ENCODE measurements around the gene ITSN2. TPM values are rescaled to one million over a fixed set of nuclear protein-coding genes. Genes with fewer than 3 reads are reported as not detected.
A peak's percentile ranks its signal among the peaks of the same experiment; 100 is the strongest.

The ITSN2 gene
- total RNA-seq, 2 donors from 2014 or later, result 35.8 to 41.1 TPM

DNA sequence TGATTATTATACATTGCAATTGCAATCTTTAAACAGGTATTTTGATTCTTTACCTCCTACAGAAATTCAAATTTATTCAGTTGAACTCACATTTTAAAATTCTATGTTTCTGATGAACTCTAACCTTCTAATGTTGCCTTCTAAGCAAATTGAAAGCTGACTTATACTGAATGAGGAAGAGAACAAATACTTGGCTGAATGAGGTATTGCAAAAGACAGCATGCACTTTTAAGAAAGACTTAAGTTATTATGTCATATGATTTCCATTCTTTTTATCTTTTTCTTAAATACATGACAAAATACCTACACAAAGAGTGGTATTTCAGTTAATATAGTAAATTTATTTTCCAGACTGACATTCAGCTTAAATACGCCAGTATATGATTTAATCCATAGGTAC is 120.8 kb downstream of the ITSN2 start:
- ATAC-seq (no peak), DNase-seq (no peak)
- intact Hi-C loops (cut with DNase I), result loop anchor here in 1 of 2 donors (10.0 kb wide), 1 partner anchor 145 kb away; no protein-coding TSS in a partner anchor

DNA sequence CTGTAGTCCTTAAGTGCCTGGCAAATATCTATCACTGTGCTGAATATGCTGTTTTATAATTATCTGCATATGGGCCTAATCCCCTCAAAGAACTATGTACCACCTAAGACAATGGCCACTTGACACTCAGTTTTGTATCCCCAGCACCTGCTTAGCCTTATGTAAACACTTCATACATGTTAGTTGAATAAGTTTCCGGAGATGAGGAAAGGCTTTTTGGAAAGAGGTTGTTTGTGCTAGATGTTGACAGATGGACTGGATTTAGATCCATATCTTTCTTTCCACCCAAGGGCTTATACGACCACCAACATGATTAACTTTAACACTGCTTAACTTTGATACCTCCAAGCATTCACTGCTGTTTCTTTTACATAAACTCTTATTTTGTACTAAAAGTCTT is 122.2 kb downstream of the ITSN2 start:
- intact Hi-C loops (cut with DNase I), result loop anchor here in 1 of 2 donors (10.0 kb wide), 1 partner anchor 147 kb away; no protein-coding TSS in a partner anchor
- DNase-seq (no peak), ATAC-seq (no peak)

DNA sequence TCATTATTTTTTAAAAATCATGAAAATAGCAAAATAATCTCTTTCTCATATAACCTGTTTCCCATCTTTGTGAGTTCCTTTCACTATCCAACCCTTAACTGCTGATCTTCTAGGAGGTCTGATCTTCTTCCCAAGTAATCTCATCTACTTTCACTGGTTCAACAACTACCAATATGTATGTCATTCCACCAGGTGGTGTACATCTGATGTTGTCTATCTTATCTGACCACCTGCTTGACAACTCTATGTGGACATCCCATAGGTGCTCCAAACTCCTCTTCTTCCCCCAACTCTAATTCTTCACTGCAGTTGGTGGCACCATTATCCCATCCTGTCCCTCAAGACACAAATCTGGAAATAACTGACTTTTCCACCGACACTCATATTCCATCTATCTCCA is 123.0 kb downstream of the ITSN2 start:
- intact Hi-C loops (cut with DNase I), result loop anchor here in 1 of 2 donors (10.0 kb wide), 1 partner anchor 147 kb away; no protein-coding TSS in a partner anchor
- DNase-seq, result no peak
- ATAC-seq, result no peak

DNA sequence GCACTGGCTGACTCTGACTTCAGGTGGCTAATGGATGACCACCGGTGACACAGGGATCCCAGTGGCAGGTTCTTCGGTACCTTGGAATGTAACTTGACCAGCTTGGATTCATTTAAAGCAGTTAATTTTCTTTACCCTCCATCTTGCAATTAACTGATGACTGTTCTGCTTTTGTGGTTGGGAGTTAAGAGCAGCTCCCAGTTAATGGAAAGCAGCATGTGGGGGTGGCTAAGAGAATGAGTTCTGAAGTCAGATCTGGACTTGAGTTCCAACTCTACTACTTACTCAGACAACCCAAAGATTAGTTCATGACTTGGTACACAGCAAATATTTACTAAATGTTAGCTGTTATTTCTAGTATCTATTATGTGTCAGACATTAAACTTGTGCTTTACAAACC is 127.0 kb downstream of the ITSN2 start:
- no peak for ATAC-seq
- DNase-seq, result no peak
- intact Hi-C loops (cut with DNase I), result loop anchor here in 1 of 2 donors (10.0 kb wide), 1 partner anchor 151 kb away; no protein-coding TSS in a partner anchor

DNA sequence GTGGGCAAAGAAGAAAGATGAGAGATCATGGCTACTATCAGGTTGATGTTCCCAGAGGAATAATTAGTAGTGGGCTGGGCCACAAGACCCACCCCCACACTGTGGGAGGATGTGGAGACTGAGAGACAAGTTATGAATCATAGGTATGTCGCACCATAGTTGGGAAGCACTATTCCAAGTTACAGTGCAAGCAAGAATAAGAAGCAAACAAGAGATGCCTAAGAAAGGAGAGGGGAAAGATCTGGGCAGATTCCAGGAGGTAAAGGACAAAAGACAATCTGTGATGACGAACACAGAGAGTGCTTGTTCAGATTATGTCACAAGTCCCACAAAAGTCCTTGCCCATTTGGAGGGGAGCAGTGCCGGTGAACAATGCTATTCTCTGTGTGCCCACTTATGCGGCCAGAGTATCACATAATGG is 128.9 kb downstream of the ITSN2 start:
- intact Hi-C loops (cut with DNase I), result loop anchor here in 1 of 2 donors (10.0 kb wide), 1 partner anchor 153 kb away; no protein-coding TSS in a partner anchor
- DNase-seq, result no peak
- ATAC-seq, result peak in 1 of 2 donors; percentile 40

DNA sequence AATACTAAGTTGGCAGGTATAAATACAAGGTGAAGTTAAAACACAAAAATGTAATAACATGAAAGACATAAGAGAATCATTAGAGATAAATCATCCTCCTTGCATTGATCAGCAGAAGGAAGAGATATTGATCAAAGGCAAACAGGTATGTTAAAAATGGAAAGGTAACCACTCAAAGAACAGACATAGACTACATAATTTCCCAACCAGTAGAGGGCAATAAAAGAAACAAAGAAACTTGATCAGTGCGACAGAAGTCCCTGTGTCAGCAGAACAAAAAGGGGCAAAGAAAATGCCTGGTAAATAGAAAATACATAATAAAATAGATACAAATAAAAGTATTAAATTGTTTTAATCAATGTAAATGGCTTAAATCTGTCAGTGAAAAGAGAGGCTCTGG is 131.9 kb downstream of the ITSN2 start:
- DNase-seq (no peak), ATAC-seq (no peak)
- intact Hi-C loops (cut with DNase I), result loop anchor here in 1 of 2 donors (5.0 kb wide), 1 partner anchor 154 kb away; no protein-coding TSS in a partner anchor

DNA sequence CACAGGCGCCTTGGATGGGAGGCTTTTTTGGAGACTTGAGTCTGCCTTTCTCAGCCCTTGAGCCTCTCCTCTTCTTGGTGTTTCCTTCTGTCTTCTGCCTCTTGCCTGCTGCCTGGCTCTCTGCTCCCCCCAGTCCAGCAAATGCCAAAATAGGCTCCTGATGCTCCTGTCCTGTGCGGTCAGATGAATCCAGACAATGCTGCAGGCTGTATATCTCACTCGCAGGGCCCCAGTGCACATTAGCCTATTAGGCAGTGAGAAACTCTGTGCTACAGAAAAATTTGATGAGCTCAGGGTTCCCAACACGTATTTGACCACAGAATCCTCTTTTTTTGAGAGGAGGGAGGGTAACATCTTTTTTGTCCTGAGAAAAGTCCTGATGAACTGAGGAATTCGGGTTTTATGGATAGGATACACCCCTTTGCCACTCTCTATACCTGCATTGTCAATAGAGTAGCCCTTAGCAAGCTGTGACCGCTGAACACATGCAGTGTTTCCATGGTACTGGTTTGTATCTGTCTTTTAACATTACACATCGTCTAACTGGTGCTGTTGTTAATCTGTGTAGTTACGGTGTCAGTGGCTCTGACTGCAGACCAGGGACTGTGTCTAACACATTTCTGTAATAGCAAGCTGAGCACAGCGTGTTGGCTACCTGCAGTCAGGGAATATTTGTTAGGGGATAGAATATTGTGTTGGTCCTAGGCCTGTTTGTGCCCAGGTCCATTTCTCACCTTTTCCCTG is 134.7 kb downstream of the ITSN2 start:
- intact Hi-C loops (cut with DNase I), result loop anchor here in 1 of 2 donors (5.0 kb wide), 1 partner anchor 157 kb away; no protein-coding TSS in a partner anchor
- ATAC-seq (no peak), DNase-seq (no peak)

DNA sequence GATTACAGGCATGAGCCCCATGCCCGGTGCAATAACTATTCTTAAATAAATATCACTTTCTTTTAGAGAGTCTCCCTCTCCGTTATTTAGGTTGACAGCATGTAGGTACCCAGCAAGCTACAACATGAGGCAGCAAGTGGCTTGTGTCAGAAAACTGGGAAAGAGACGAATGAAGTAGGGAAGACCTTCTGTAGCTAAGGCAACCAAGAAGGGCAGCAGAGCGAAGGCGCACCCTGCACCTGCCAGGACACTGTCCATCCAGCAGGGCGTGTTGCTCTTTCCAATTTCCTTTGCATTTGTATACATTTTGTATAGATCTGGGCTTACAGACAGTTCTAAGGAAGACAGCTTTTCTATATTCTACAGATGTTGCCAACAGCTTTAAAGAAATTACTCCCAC is 137.4 kb downstream of the ITSN2 start:
- DNase-seq, result no peak
- no peak for ATAC-seq
- intact Hi-C loops (cut with DNase I), result no loop called here

DNA sequence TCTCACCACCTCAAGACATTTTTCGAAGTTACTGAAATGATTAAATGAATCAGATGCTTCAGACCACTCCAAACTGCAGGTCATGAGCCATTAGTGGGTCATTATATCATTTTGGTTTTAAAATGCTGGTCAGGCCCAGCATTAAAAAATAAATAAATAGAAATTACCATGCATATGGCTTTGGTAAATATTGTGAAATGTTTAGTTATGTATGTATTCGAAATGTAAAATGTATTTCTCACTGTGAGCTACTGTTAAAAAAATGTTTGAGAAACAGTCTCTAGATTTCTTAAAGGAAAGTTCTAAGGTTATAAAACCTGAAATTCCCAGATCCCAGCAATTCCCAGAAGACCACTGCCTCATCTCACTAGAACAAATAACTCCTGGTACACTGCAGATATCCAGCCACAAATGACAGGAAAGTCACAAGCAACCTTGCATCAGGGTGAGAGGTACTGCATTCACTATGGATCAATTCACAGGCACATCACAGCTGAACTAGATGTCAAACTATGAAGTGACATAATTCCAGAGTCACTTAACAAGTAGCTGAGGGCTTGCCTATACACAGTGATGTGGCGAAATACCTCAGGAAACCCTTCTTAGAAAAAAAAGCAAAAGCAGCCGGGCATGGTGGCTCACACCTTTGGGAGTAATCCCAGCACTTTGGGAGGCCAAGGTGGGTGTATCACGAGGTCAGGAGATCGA is 138.8 kb downstream of the ITSN2 start:
- no peak for DNase-seq
- ATAC-seq, result no peak
- intact Hi-C loops (cut with DNase I), result no loop called here

DNA sequence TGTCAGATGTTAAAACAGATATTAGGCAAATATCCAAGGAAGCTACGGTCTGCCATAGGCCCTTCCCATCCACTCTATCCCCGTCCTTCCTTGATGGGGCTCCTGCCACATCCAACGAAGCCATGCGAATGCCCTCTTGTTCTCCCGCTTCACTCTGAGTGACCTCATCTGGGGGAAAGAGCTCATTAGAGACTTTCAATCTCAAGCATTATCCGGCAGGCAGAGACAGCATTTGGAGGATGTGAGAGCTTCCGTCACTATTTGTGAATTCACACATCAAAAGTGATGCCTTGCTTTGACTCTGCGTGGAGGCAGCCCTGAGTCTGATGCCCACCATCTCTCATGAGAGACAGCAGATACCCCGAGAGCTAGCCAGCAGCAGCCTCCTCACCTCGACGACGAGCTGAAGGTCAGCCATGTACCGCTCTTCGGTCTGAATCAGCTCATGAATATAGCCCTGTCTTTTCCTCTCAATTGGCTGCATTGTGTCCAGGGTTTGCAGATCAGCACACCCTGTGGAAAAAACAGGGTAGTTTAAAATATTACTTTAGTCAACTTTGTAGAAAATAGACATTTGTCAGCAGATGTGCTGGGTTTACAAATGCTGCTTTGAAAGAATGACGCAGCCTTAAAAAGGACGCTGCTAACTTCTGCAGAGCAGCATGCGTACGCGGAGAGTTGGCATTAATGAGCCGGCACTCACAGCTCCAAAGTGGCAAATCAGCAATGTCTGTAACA is 139.6 kb downstream of the ITSN2 start:
- ATAC-seq, result no peak
- no peak for DNase-seq
- intact Hi-C loops (cut with DNase I), result no loop called here

DNA sequence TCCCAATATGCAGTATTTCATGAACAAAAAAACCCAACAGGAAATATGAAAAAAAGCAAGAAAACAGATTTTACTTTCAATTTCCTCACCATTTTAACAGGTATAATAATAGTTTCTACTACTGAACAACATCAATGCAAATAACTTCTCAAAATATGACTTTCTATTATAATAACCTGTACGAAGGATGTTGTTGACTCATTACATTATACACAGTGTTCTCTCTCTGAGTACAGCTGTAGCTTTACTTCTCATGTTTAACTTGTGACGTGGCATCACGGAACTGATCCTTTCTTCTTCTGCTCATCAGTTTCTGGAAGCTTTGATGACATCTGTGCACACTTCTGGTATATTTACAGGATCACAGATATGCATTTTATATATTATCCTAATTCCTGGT is 145.5 kb downstream of the ITSN2 start:
- DNase-seq (no peak), ATAC-seq (no peak)
- intact Hi-C loops (cut with DNase I), result no loop called here

DNA sequence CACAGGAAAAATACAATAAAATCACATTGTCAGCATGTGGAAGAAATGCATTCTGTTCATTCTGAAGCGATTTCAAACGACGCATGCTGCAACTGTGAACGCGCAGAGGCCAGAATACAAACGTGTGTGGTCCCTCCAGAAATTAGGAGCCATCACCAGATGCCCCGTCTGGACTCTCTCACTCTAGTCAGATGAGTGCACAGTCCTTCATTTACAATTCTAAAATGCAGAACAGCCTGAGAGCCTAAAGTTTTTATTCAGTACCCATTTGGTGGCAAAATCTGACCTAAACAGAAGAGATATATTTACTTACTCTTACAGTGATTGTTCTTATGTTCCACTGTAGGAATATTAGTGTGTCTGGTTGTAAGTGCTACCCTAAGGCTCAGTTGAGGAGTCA is 148.9 kb downstream of the ITSN2 start:
- intact Hi-C loops (cut with DNase I), result no loop called here
- no peak for DNase-seq
- ATAC-seq, result no peak

DNA sequence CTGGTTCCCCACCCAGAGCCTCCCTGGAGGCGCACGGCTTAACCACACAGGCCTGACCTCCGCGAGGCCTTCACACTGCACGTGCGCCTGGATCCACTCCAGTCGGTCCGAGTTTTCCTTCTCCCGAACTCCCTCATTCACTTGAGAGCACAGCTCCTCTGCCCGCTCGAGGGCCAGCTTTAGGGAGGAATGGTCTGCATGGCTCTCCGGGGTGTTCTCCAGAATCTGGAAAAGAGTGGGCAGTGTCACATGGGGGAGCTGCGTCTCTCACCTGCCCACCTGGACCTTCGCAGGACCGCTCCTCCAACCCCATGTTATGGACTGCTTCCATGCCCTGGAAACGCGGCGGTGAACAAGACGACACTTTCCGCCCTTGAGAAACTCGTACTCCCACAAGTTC is 149.6 kb downstream of the ITSN2 start:
- DNase-seq, result no peak
- no peak for ATAC-seq
- intact Hi-C loops (cut with DNase I), result no loop called here

DNA sequence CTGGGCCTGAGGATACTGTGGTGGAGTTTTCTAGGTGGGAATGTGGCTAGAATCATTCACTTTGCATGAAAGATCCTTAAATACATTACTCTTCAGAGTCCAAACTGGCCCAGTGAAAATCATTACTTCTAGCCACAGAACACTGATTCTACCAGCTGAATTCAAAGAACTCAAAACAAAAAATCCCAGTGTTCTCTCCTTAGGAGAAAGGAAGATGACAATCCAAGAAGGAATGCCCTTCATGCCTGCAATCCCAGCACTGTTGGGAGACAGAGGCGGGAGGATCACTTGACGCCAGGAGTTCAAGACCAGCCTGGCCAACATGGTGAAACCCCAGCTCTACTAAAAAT is 150.3 kb downstream of the ITSN2 start:
- ATAC-seq (no peak), DNase-seq (no peak)
- intact Hi-C loops (cut with DNase I), result no loop called here

DNA sequence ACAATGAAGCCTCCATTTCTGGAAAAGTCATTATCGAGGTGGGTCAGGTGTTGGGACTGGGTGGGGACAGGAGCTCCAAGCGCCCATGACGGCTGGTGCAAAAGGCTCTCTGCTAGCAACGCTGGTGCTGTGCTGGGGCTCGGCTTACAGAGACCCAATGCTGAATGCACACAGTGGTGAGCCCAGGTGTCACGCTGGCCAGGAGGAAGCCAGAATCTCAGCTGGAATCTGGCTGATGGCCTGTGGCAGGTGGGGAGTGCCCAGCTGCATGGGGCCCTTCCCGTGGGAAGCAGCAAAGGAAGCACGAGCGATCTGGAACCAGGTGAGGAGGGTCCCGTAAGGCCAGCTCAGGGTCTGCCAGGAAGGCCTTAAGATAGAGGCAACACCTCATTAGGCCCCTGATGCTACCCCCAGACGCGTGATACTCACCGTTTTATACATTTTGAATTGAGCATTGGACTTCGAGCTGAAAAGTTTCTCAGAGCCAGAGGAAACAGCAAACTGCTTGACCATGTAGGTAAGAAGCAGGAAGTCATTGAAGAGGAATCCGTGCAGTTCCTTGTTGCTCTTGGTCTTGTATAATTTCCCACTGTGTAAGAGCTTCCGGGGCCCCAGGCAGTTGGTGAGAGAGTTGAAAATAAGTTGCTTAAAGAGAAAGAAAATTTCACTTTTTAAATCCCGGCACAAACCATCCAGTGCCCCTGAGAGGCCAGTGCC is 150.8 kb downstream of the ITSN2 start:
- intact Hi-C loops (cut with DNase I), result no loop called here
- ATAC-seq (no peak), DNase-seq (no peak)

DNA sequence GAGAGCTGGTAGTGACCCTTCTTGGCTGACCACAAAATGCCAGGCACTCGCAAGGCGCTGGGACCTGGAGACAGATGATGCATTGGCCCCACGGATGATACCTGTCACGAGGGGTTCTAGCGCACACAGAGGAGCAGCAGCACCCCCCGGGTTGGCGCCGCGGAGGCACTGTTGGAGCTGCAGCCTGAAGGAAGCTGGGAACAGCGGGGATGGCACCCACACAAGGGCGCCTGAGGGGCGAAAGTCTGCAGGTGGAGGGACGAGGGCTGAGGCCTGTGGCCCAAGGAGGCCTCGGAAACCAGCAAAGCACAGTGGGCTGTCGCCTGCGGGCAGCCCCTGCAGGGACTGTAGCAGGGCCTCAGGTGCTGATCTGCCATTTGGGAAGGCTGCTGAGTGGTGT is 151.8 kb downstream of the ITSN2 start:
- no peak for DNase-seq
- intact Hi-C loops (cut with DNase I), result no loop called here
- no peak for ATAC-seq

DNA sequence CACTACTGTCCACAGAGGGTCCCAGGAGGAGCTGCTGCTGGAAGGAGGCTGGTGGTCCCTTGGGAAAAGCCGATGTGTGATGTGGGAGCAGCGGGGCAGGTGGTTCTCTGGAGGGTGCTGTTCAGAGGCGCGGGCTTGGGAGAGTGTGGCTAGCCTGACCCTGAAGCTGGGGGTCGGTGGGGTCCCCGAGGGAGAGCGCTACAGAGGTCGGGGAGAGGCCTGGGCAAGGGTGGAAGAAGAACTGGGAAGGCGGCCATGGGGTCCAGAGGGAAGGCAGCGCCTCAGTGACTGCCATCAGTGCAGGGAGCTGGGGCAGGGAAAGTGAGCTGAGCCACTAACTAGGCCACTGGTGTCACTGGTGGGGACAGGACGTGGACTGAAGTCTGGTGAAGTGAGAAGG is 153.0 kb downstream of the ITSN2 start:
- ATAC-seq (no peak), DNase-seq (no peak)
- intact Hi-C loops (cut with DNase I), result no loop called here

DNA sequence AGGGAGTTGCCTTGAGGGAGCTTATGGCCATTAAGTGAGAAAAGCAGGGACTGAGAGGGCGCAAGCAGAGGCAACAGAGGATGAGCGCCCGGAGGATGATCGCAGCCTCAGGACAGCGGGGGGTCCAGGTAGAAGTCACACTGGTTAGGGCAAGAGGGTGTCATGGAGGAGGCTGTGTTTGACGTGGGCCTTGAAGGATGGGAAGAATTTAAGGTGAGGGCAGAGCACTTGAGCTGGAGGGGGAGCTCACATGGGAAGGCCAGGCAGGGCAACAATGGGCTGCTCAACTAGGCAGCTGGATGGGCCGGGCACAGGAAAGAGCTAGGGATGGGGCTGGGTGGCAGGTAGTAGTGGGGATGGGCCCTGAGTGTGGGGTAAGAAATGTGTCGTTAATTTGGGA is 153.6 kb downstream of the ITSN2 start:
- DNase-seq (no peak), ATAC-seq (no peak)
- intact Hi-C loops (cut with DNase I), result no loop called here

DNA sequence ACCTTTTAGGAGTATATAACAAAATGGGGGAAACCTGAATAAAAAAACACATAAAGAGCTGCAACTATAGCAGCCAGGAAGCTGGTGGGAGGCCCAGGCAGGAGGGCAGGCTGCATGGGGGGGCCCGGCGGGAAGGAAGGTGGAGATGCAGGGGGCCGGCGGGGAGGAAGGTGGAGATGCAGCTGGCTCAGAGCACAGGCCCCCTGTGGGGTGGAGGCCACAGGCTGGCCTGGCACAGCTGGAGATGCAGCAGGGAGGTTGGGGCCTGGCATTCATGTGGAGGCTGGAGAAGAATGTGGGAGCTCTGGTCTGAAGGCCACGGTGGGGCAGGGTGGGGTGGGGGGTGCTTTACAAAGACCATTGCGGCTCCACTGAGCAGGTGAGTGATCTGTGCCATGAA is 154.1 kb downstream of the ITSN2 start:
- intact Hi-C loops (cut with DNase I), result no loop called here
- DNase-seq (no peak), ATAC-seq (no peak)

Data from left cardiac atrium (tissue), 4 donors.